ENCODE measurements around the gene KIF3C. TPM values are rescaled to one million over a fixed set of nuclear protein-coding genes. Genes with fewer than 3 reads are reported as not detected.

KIF3C gene
- total and polyA plus RNA-seq, 2 of the 4 experiments (the other 2 are of a cell fraction), result 8.3 to 15.4 TPM

- intact Hi-C loops (cut with micrococcal nuclease), result no loop called here
- Histone ChIP-seq H3K4me3 (ENCODE audit: insufficient read depth, low read depth, low read length) (no peak overlapping the region), H4K20me1 (ENCODE audit: insufficient read depth, low read length) (peaks cover 5% of the 10 kb centered on the region), H3K18ac (ENCODE audit: low read depth, low read length) (no peak overlapping the region), H2AK9ac (replicated peaks; ENCODE audit: low read depth, low read length, poor library complexity) (no peak overlapping the region), H4K5ac (ENCODE audit: low read depth, low read length) (no peak overlapping the region), H4K91ac (ENCODE audit: insufficient read depth, low read depth, low read length) (no peak overlapping the region), H3K27me3 (ENCODE audit: control insufficient read depth, insufficient read depth, low read length) (no peaks in the 10 kb centered on the region), H2BK5ac (ENCODE audit: low read depth, low read length, poor library complexity, severe bottlenecking) (no peak overlapping the region), H3K9me3 (ENCODE audit: control insufficient read depth, insufficient read depth, low read length) (no peaks in the 10 kb centered on the region), H3K56ac (ENCODE audit: extremely low read depth, insufficient read depth, low read length) (no peak overlapping the region), H3K36me3 (ENCODE audit: control insufficient read depth, insufficient read depth, low read length) (no peaks in the 10 kb centered on the region), H4K8ac (ENCODE audit: low read depth in 2 of 2, low read length in 2 of 2) (no peak overlapping the region), H3K4me2 (ENCODE audit: low read depth, low read length) (no peak overlapping the region), H2BK120ac (ENCODE audit: low read depth, low read length) (no peak overlapping the region), H2AK5ac (ENCODE audit: low read depth, low read length) (no peak overlapping the region), H2BK15ac (ENCODE audit: low read depth, low read length) (no peak overlapping the region), H3K4ac (ENCODE audit: low read depth, low read length) (no peak overlapping the region), H3K27ac (ENCODE audit: insufficient read depth, low read length) (no peak overlapping the region), H2AFZ (replicated peaks; ENCODE audit: low read length, poor library complexity) (no peak overlapping the region), H3K9me1 (ENCODE audit: insufficient read depth, low read length) (peaks cover 21% of the 10 kb centered on the region), H3K23ac (ENCODE audit: low read depth, low read length) (no peak overlapping the region), H3K79me1 (ENCODE audit: low read depth in 1 of 2, low read length in 2 of 2) (no peaks in the 10 kb centered on the region; a peak in 1 of 4 replicates), H3K9ac (ENCODE audit: low read depth, low read length) (no peak overlapping the region), H2BK20ac (ENCODE audit: low read depth, low read length) (no peak overlapping the region), H3K14ac (replicated peaks; ENCODE audit: low read depth, low read length) (no peak overlapping the region), H3K4me1 (ENCODE audit: control insufficient read depth, insufficient read depth, low read length) (peaks cover 20% of the 10 kb centered on the region)
- DNase-seq (no peak), ATAC-seq (ENCODE audit: low read depth) (no peak)
- ChIA-PET CTCF (interaction anchor here (1.4 kb wide), 1 partner anchor 11 kb away, joined by 4 read pairs; no protein-coding TSS in a partner anchor), POLR2A (ENCODE audit: unreplicated experiment) (no interaction called here)
- dilution Hi-C loops (cut with HindIII; ENCODE audit: low sequenced_read_pairs, unreplicated experiment), result no loop called here
- TF ChIP-seq POLR2A (IDR thresholded peaks at IDR 0.05; ENCODE audit: low read depth, low read length) (no peak), CTCF (conservative IDR thresholded peaks at IDR 0.05; ENCODE audit: low read depth, low read length) (no peak), CEBPB (IDR thresholded peaks at IDR 0.05; ENCODE audit: low read depth, low read length) (no peak), RCOR1 (IDR thresholded peaks at IDR 0.05; ENCODE audit: insufficient replicate concordance, low read length) (no peak), NFE2L2 (IDR thresholded peaks at IDR 0.05; ENCODE audit: low read depth, low read length) (no peak), MAZ (IDR thresholded peaks at IDR 0.05; ENCODE audit: borderline replicate concordance, low read depth, low read length) (no peak), SMC3 (IDR thresholded peaks at IDR 0.05; ENCODE audit: low read depth, low read length) (no peak), MAFK (IDR thresholded peaks at IDR 0.05; ENCODE audit: low read depth, low read length) (no peak)
- 86 to 100% methylated on average over 1 of the region's 1 CpG for WGBS, 2 experiments (ENCODE audit: extremely low coverage in 2 of 2, insufficient read length in 1 of 2)
- in situ Hi-C loops (cut with MboI; ENCODE audit: low sequenced_read_pairs), result no loop called here
- BruUV-seq (replicated peaks), result no TSS peak
Observed at GRCh38 chr2:26013668-26014067, 31.4 kb upstream of the KIF3C start.

Measured in IMR-90 (cell line).